GM21515 (cell line): Measurements from ENCODE around the gene CHAMP1.

Experiments
- ATAC-seq: cut with Tn5 transposase; IDR thresholded peaks from one replicate; pipeline ENCODE4 v1.9.1; 2021; ENCODE audit not compliant: unreplicated experiment

Gene CHAMP1, protein sequence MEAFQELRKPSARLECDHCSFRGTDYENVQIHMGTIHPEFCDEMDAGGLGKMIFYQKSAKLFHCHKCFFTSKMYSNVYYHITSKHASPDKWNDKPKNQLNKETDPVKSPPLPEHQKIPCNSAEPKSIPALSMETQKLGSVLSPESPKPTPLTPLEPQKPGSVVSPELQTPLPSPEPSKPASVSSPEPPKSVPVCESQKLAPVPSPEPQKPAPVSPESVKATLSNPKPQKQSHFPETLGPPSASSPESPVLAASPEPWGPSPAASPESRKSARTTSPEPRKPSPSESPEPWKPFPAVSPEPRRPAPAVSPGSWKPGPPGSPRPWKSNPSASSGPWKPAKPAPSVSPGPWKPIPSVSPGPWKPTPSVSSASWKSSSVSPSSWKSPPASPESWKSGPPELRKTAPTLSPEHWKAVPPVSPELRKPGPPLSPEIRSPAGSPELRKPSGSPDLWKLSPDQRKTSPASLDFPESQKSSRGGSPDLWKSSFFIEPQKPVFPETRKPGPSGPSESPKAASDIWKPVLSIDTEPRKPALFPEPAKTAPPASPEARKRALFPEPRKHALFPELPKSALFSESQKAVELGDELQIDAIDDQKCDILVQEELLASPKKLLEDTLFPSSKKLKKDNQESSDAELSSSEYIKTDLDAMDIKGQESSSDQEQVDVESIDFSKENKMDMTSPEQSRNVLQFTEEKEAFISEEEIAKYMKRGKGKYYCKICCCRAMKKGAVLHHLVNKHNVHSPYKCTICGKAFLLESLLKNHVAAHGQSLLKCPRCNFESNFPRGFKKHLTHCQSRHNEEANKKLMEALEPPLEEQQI

DNA sequence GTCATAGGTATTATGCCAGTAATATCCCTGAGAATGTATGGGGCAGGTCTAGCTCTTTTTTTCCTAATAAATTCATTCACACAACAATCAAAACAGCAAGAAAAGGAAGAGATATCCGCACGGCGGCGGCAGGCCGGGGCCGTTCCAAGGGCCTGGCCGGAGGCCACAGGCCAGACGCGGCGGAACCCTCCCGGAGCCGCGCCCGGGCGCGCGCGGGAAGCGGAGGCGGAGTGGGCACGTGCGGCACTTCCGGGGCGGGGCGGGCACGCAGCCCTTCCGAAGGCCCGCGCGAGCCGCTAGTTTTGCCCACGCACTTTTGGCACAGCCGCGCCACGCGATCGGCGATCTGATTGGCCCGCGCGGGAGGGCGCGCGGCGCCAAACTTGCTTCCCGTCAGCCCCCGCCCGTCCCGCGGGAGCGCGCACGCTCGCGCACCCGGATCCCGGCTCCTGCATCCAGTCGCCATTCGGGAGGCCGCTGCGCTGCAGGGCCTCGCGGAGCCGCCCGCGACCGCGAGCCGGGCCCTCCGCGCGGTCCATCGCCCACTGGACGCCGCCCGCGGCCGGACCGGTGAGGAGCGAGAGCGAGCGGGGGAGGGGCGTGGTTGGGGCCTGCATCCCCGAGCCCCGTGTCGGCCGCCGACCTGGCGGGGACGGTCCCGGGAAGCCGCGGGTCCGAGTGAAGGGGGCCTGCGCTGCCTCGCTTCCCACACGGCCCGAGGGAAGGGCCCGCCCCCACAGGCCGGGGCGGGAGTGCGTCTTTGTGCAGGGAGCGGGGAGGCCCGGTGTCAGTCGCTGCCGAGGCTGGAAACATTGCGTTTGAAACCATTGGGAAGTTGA is at the start of gene CHAMP1:
Gene CHAMP1, plus strand, starts transcription at position 430 of the 839 bp plus-strand sequence. CDS start 9,340 bp downstream, outside the sequence.
- ATAC-seq: peak; percentile 78

DNA sequence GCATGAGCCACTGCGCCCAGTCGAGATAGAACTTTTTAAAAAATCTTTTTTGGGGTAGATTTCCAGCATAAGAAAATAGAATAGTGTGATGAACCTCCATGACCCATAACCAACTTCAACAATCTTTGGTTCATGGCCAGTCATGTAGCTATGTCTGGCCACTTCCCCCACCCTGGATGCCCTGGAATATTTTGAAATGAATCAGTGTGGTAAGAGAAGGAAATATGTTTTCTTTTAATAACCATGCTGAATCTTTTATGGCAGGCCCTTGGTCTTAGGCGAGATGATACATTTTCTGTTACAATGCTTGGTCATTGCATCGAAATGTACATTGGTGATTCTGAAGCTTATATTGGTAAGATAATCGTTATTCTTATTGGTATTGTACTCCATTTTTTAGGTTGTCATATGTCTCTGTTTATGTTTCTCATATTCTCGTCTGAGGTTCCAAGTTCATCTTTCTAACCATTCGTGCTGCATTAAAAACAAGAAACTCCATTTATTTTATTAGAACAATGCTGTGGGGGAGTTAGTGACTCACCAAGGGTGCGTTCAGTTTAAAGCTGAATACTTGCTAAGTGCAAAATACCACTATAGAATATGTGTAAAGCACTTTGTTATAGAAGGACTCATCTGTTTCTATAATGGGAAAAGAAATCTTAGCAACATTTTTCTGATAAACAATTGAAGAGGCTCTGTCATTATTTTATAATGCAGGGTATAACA is 49.3 kb upstream of the CHAMP1 start:
- no peak for ATAC-seq

DNA sequence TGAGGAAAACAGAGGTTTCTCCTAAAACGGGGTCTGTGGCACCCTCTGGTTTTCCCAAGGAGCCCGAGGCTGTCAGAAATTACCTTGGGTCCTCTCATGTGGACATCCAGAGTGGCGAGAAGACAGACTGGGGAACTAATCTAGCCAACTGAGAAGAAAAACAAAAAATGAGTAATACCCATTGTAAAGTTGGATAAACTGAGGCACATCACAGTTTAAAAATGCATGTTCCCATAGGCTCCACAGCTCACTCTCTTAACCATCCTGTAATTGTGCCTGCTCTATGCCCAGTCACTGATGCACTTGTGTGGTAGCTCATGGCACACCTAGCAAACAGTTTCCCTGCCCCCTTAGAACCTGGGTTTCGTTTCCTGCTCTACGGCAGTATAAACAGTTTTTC is 48.1 kb upstream of the CHAMP1 start:
- ATAC-seq: no peak

DNA sequence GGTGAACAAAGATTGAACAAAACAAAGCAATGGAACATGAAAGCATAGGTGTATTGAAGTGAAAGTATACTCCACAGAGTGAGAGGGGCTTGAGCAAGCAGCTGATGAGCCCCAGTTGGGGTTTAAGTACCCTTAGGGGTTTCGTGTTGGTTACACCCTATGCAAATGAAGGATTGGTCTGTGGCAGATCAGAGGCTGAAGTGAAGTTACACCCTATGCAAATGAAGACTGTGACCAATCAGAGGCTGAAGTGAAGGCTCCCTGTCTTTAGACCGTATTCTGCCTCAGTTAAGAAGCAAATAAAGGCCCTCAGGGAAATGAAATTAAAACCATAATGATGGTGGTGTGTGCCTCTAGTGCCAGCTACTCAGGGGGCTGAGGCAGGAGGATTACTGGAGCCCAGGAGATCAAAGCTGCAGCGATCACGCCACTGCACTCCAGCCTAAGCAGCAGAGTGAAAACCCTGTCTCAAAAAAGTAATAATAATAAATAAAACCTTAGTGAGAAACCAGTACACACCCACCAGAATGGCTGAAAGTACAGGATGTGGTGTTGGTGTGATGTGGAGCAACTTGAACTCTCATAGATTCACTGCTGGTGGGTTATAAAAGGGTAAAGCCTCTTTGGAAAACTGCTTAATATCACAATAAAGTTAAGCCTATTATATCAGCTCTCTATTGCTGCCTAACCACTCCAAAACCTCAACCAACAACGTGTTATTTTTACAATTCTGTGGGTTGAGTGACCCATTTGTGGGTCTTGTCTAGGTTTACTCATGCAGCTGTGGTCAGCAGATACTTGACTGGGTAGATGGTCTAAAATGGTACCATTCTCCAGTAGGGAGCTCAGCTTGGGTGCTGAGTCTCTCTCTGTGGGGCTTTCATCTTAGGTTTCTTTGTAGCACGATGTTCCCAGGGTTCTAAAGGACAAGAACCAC is 45.7 kb upstream of the CHAMP1 start:
- ATAC-seq: no peak

DNA sequence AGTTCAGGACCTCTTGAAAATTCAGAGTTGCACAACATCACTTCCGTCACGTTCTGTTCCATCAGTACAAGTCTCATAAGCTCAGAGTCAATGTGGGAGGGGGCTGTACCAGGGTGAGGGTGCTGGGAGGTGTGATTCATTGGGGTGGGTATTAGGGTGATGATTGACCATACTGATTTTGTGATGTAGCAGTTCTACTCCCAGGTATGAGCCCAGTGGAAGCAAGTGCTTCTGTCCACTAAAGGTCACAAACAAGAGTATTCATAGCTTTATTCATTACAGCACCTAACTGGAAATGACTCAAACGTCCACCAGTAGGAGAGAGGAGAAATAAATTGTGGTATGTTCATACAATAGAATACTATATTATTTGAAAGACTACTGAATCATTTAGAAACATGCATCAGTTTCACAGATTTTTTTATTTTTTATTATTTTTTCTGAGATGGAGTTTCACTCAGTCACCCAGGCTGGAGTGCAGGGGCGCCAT is 45.0 kb upstream of the CHAMP1 start:
- ATAC-seq: no peak

DNA sequence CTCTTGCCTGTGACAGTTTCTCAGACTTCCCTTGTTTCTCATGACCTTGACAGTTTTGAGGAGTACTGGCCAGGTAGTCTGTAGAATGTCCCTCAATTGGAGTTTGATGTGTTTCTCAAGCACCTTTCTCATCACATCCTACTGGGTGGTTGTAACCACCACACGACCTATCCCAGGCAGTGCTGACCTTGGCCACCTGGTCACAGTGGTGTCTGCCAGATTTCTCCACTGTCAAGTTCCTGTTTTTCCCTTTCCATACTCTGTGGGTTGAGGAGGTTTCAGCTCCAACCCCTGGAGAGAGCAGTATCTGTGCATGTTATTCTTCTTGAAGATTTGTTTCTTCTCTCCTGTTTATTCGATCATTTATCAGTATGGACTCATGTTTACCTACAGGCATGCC is 41.3 kb upstream of the CHAMP1 start:
- no peak for ATAC-seq

DNA sequence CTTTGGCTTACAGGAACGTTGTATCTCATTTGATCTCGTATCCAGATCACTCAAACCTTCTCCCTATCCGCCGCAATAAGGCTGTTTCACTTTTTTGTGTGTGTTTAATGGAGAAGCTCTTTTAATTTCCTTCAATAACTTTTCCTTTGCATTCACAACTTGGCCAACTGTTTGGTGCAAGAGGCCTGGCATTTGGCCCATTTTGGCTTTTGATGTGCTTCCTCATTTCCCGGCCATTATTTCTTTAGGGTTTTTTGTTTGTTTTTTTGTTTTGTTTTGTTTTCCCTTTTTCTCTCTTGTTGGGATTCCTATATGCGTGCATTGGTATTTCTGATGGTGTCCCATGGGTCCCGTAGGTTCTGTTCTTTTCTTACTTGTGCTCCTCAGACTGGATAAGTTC is 39.0 kb upstream of the CHAMP1 start:
- ATAC-seq: no peak

DNA sequence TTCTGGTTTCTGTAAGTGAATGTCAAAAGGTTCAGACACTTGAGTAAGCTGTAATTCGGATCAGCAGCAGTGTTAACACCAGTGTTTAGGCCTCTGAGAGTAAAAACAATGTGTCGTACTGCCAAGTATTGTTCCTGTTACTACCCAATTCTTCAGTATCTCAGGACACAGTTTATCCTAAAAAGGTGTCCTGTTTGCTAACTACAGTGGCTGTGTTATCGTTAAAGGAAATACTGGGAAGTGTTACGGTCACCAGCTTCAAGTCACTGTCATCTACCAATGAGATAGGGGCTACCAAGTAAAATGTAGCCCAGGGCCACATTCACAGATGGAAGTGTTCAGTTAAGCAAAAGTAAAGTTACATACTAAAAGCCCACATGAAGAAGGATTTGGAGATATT is 35.2 kb upstream of the CHAMP1 start:
- no peak for ATAC-seq

DNA sequence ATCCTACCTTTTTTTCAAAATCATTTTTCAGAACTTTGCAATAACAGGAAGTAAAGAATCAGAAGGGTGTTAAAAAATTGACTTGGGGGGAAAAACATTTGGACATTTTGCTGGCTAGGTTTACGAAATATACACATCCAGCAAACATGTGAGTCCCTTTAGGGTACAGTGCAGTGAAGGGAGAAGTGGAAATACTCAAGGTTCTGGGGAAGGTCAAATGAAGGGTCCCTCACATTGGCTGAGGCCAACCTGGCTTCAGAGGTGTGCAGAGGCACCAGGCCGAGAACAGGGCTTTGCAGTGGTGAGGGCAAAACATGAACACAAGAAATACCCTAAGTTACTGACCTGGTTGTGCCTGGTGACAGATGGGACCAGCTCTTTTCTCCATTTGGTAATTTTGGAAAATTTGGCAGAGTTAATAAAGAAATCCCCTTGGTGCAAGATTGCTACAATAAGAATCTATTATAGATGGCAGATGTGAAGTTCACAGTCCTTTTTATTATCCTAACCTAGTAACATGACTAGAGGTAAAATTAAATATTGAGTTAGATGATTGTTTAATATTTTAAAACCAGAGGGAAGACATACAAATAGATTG is 34.4 kb upstream of the CHAMP1 start:
- no peak for ATAC-seq

DNA sequence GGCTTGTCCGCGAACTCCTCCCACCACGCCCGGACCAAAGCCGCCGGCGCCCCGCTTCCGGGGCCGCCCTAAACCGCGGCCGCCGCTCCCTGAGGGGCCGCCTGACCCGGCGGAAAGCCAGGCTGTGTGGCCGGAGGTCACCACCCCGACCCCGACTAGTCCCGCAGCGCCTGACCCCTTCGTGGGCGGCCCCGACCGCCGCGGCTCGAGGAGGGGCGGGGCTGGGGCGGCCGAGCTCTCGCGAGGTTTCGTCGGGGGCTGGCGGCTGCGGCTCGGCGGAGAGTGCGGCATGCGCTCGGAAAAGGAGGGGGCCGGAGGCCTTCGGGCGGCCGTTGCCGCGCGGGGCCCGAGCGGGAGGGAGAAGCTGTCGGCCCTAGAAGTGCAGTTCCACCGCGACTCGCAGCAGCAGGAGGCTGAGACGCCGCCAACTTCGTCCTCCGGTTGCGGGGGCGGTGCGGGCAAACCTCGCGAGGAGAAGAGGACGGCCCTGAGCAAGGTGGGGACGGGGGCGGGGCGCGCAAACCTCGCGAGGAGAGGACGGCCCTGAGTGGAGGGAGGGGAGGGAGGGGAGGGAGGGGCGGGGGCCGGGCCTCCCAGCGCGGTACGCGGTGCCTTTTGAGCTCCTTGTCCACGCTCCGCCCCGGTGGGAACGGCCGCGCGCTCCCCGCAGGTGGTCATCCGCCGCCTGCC is 32.8 kb upstream of the CHAMP1 start, which contains the start of gene UPF3A:
Gene UPF3A, plus strand, starts transcription at position 251 of the 690 bp plus-strand sequence. Its CDS starts 39 bp downstream, at position 290.
- ATAC-seq: peak; percentile 70

DNA sequence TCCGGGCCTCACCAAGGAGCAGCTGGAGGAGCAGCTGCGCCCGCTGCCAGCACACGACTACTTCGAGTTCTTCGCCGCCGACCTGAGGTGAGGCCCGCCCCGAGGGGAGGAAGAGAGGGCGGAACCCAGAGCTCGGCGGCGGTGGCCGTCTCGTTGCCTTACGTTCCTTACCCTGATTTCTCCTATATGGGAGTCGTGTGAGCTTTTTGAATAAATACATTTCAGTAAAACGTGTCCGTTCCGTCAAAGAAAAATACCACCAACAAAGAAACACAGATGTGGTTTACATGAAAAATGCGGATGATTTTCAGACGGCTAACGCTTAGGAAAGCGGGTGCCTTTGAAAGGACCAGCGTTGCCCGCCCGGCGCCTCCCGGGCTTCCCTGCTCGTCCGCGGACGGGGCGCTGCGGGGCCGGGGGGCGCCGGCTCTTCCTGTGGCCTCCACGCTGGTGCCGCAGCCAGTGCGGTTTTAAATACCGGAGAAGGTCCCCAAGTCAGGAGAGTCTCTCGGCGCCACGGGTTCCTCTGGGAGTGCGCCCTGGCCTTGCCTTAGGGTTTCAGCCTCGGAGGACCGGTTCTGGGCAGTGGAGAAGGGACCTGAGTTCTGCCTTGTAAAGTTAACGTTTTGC is 32.1 kb upstream of the CHAMP1 start:
- ATAC-seq: peak; percentile 47

DNA sequence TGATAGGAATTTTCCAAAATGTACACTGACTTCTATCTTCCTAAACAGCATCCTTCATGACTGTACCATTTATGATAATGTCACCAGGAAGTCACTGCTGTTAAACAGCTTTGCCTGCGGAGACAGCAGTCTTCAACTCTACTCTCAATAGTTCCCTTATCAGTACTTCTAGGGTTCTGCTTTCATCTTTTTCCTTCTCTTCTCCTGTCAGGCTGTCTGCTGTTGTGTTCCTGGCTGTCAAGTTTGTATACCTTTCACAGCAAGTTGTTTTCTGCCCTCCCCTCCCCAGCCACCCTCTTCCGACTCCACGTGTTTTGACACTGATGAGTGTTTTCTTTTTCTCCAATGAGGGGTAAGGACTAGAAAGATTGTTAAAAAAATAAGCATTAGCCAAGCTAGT is 30.7 kb upstream of the CHAMP1 start:
- no peak for ATAC-seq

DNA sequence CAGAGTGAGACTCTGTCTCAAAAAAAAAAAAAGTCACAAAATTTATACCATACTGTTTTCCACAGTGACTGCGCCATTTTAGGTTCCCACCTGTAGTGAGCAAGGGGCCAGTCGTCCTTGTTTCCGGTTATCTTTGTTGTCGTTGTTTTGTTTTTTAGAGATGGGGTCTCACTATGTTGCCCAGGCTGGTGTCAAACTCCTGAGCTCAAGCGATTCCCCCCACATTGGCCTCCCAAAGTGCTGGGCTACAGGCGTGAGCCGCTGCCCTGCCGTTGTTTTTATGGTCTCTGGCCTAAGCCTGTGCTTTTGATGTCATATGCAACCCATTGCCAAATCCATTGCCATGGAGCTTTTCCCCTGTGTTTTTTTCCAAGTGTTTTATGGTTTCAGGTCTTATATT is 29.6 kb upstream of the CHAMP1 start:
- no peak for ATAC-seq

DNA sequence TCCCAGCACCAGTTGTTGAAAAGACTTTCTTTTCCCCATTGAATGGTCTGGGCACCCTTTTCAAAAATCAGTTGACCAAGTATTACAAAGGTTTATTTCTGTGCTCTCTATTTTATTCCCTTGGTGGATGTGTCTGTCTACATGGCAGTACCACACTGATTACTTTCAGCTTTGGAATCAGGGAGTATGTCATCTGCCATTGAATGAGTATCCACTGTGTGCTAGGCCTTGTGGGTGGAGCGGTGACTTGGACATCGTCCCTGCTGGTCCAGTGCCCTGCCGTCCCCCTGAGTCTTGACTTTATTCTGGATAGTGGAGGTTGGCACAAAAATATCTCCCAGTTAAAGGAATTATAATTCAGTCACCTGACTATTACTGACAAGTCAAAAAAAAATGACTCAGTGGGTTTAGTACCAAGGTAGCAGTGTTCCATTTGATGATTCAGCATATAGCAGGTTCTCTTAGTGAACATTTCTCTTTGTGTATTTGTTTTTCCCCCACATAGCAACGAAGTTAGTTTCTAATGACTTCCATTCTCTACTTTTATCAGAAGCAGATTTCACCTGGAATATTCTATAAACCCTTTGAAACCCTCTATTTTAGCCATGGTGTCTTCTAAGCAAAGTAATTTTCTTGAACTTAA is 29.0 kb upstream of the CHAMP1 start:
- ATAC-seq: no peak

DNA sequence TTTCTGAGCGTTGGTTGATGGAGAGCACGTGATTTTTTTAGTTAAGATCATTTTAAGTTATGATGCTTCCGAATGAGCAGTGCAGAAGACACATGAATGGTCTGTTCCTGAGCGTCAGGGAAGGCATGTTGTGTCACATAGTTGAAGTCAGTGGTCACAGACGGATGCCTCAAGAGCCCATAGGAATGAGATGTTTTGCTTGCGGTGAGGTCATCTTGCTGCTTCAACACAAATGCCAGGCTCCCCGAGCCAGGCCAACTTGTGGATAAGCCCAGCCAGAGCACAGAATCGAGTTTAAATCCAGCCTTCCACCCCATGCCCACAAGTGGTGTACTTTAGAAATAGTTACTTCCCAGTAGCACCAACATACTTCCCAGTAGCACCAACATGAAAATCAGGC is 27.5 kb upstream of the CHAMP1 start:
- ATAC-seq: no peak

DNA sequence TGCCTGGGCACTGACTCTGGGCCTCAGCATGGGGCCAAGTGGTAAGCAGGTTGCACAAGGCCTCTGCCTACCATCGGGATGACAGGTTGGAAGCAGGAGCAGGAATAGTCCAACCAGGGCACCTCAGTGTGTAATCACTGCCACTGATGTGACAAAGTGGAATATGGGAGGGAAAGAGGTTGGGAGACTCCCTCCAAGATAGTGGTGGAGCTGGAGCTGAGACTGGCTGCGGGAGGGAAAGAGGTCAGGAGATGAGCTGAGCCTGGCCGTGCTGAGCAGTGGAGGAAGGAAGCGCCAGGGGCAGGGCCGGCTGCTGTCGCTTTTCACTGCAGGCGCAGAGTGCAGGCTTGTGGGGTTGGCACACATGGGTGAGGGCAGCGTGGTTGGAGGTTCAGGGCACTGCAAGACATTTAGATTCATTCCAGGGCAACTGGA is 26.1 kb upstream of the CHAMP1 start:
- no peak for ATAC-seq

DNA sequence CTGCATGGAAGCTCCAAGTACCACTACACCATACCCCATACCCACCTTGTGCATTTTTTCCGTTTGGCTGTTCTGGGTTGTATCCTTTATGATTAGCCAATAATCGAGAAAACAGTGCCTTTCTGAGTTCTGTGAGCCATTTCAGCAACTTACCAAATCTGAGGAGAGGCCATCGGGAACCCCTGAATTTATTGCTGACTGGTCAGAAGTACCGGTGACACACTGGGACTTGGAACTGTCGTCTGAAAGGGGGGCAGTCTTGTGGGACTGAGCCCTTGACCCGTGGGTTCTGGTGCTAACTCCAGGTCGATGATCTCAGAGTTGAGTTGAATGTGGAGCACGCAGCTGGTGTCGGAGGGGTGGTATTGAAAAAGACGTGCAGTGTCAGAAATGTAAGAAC is 17.9 kb upstream of the CHAMP1 start:
- no peak for ATAC-seq
